GM21576 (cell line): ENCODE measurements around the gene LMO1.

Experiments used
- ATAC-seq: cut with Tn5 transposase; IDR thresholded peaks from one replicate; pipeline ENCODE4 v1.9.1; 2021; ENCODE audit warnings: mild to moderate bottlenecking, moderate library complexity; ENCODE audit not compliant: unreplicated experiment

The LMO1 gene

GRCh38 chr11:8249482-8249881, 14.2 kb downstream of the LMO1 start:
- no peak for ATAC-seq

GRCh38 chr11:8248786-8249185, 14.9 kb downstream of the LMO1 start:
- ATAC-seq = no peak

- ATAC-seq = no peak
Measured at GRCh38 chr11:8247312-8247711, 16.4 kb downstream of the LMO1 start.

- ATAC-seq = no peak
Measured at GRCh38 chr11:8243458-8243857, 20.2 kb downstream of the LMO1 start.

- ATAC-seq = no peak
Measured at GRCh38 chr11:8242499-8243280, 21.0 kb downstream of the LMO1 start.

- no peak for ATAC-seq
Measured at GRCh38 chr11:8242118-8242475, 21.6 kb downstream of the LMO1 start.

GRCh38 chr11:8241373-8242117, 22.1 kb downstream of the LMO1 start:
- ATAC-seq = no peak

GRCh38 chr11:8239536-8240228, 24.0 kb downstream of the LMO1 start:
- no peak for ATAC-seq

GRCh38 chr11:8239040-8239439, 24.6 kb downstream of the LMO1 start:
- ATAC-seq = no peak

- no peak for ATAC-seq
Measured at GRCh38 chr11:8237453-8237852, 26.2 kb downstream of the LMO1 start.

- ATAC-seq = no peak
Measured at GRCh38 chr11:8235925-8236324, 27.8 kb downstream of the LMO1 start.

GRCh38 chr11:8234910-8235309, 28.8 kb downstream of the LMO1 start:
- no peak for ATAC-seq

GRCh38 chr11:8234425-8234821, 29.3 kb downstream of the LMO1 start:
- ATAC-seq = no peak

GRCh38 chr11:8233691-8234424, 29.8 kb downstream of the LMO1 start:
- ATAC-seq = no peak

GRCh38 chr11:8232849-8233606, 30.6 kb downstream of the LMO1 start:
- no peak for ATAC-seq

- ATAC-seq = no peak
Measured at GRCh38 chr11:8232414-8232813, 31.3 kb downstream of the LMO1 start.

GRCh38 chr11:8231979-8232378, 31.7 kb downstream of the LMO1 start:
- no peak for ATAC-seq

- no peak for ATAC-seq
Measured at GRCh38 chr11:8230921-8231847, 32.5 kb downstream of the LMO1 start.

- no peak for ATAC-seq
Measured at GRCh38 chr11:8230178-8230859, 33.4 kb downstream of the LMO1 start.
